ENCODE results near the gene INHBB.

- no peak for TF ChIP-seq POLR2AphosphoS5 (IDR thresholded peaks at IDR 0.05; ENCODE audit: low read depth, low read length)
- no peak for TF ChIP-seq POLR2A (IDR thresholded peaks at IDR 0.05; ENCODE audit: low read depth, low read length)
Measured at GRCh38 chr2:120381661-120382060, 35.7 kb downstream of the INHBB start.

Data from GM12891 (cell line).